Large intestine (tissue), 3 donors: ENCODE measurements around the gene VPS8. TPM values are rescaled to one million over a fixed set of nuclear protein-coding genes. Genes with fewer than 3 reads are reported as not detected.

Experiments
- DNase-seq, 2 donors: peaks; one replicate each; pipeline versions ENCODE4 v3.0.0 to v3.0.0-alpha.2; 2013
- H3K27ac ChIP-seq: one replicate; pipeline ENCODE4 v1.5.1; 2013; ENCODE audit warnings: low read length
- H3K27me3 ChIP-seq: 2 replicates; pipeline ENCODE4 v1.6.1; 2013; ENCODE audit warnings: low read length; ENCODE audit not compliant: control insufficient read depth, insufficient read depth
- H3K36me3 ChIP-seq: 2 replicates; pipeline ENCODE4 v1.6.1; 2013; ENCODE audit warnings: low read length; ENCODE audit not compliant: control insufficient read depth, insufficient read depth
- H3K4me1 ChIP-seq: one replicate; pipeline ENCODE4 v1.6.1; 2013; ENCODE audit warnings: low read length; ENCODE audit not compliant: control insufficient read depth, insufficient read depth
- H3K4me3 ChIP-seq: one replicate; pipeline ENCODE4 v1.5.1; 2013; ENCODE audit warnings: low read length
- H3K9me3 ChIP-seq: one replicate; pipeline ENCODE4 v1.6.1; 2013; ENCODE audit warnings: mild to moderate bottlenecking, low read depth, low read length, moderate library complexity; ENCODE audit not compliant: control insufficient read depth
- WGBS: methylation state at CpG from one replicate; pipeline ENCODE4 v1.1.5; 2013; ENCODE audit warnings: low lambda C conversion rate; ENCODE audit not compliant: insufficient coverage; 5-methylcytosine and 5-hydroxymethylcytosine counted together
- polyA plus RNA-seq: library from polyadenylated mRNA; unstranded; fragments of 120-200 nt; gene quantifications from one replicate; pipeline ENCODE4 v1.2.1, GENCODE V29; 2013

VPS8 gene
- polyA plus RNA-seq, 1 donor, result 36.2 TPM

- H3K27me3 ChIP-seq, result no peaks in the 10 kb centered on the region
- H3K4me1 ChIP-seq, result peaks cover 9% of the 10 kb centered on the region
- no peak overlapping the region for H3K4me3 ChIP-seq
- H3K27ac ChIP-seq, result no peak overlapping the region
- no peaks in the 10 kb centered on the region for H3K36me3 ChIP-seq
- H3K9me3 ChIP-seq, result no peaks in the 10 kb centered on the region
- no peak for DNase-seq
- WGBS, result 74% methylated on average over 6 of the region's 13 CpGs
Observed at GRCh38 chr3:184784731-184785500, 27.1 kb upstream of the VPS8 start.

- no peak for DNase-seq
- no peaks in the 10 kb centered on the region for H3K27me3 ChIP-seq
- no CpG with 5 or more reads among the region's 12 CpGs for WGBS
- no peaks in the 10 kb centered on the region for H3K9me3 ChIP-seq
- H3K27ac ChIP-seq, result peak overlapping the region; percentile 61
- no peaks in the 10 kb centered on the region for H3K36me3 ChIP-seq
- H3K4me3 ChIP-seq, result no peak overlapping the region
- peaks cover 9% of the 10 kb centered on the region for H3K4me1 ChIP-seq
Observed at GRCh38 chr3:184785890-184786279, 26.1 kb upstream of the VPS8 start.

GRCh38 chr3:184786280-184786941 lies 25.6 kb upstream of the VPS8 start:
- no peaks in the 10 kb centered on the region for H3K27me3 ChIP-seq
- H3K9me3 ChIP-seq, result no peaks in the 10 kb centered on the region
- peak; percentile 33 to 34 for DNase-seq
- no CpG with 5 or more reads among the region's 10 CpGs for WGBS
- peak overlapping the region; percentile 61 for H3K27ac ChIP-seq
- H3K4me1 ChIP-seq, result peaks cover 12% of the 10 kb centered on the region
- no peak overlapping the region for H3K4me3 ChIP-seq
- H3K36me3 ChIP-seq, result no peaks in the 10 kb centered on the region

- Histone ChIP-seq H3K9me3 (no peaks in the 10 kb centered on the region), H3K4me3 (no peak overlapping the region), H3K4me1 (peaks cover 12% of the 10 kb centered on the region), H3K27me3 (no peaks in the 10 kb centered on the region), H3K27ac (no peak overlapping the region), H3K36me3 (no peaks in the 10 kb centered on the region)
- no peak for DNase-seq
- WGBS, result 60% methylated on average over 1 of the region's 4 CpGs
Observed at GRCh38 chr3:184788751-184789150, 23.2 kb upstream of the VPS8 start.

GRCh38 chr3:184789314-184789998 lies 22.5 kb upstream of the VPS8 start:
- H3K4me3 ChIP-seq, result no peak overlapping the region
- 92% methylated on average over 2 of the region's 5 CpGs for WGBS

GRCh38 chr3:184791171-184791570 lies 20.8 kb upstream of the VPS8 start:
- peaks cover 9% of the 10 kb centered on the region for H3K4me1 ChIP-seq
- no peak overlapping the region for H3K27ac ChIP-seq
- WGBS, result no CpG with 5 or more reads among the region's 3 CpGs
- no peaks in the 10 kb centered on the region for H3K27me3 ChIP-seq
- H3K9me3 ChIP-seq, result no peaks in the 10 kb centered on the region
- no peak overlapping the region for H3K4me3 ChIP-seq
- DNase-seq, result peak in 1 of 2 donors; percentile 50
- H3K36me3 ChIP-seq, result no peaks in the 10 kb centered on the region

More at GRCh38 chr3:184789314-184789998, 22.5 kb upstream of the VPS8 start:
- Histone ChIP-seq H3K9me3 (no peaks in the 10 kb centered on the region), H3K4me1 (peaks cover 12% of the 10 kb centered on the region), H3K36me3 (no peaks in the 10 kb centered on the region), H3K27me3 (no peaks in the 10 kb centered on the region), H3K27ac (no peak overlapping the region)
- DNase-seq, result no peak

- Histone ChIP-seq H3K27me3 (no peaks in the 10 kb centered on the region), H3K9me3 (no peaks in the 10 kb centered on the region), H3K4me3 (no peak overlapping the region), H3K27ac (no peak overlapping the region), H3K36me3 (no peaks in the 10 kb centered on the region), H3K4me1 (peaks cover 15% of the 10 kb centered on the region)
- WGBS, result no CpG with 5 or more reads among the region's 4 CpGs
- DNase-seq, result no peak
Observed at GRCh38 chr3:184795522-184796190, 16.3 kb upstream of the VPS8 start.

GRCh38 chr3:184796551-184796950 lies 15.4 kb upstream of the VPS8 start:
- peaks cover 21% of the 10 kb centered on the region for H3K4me1 ChIP-seq
- no CpG with 5 or more reads among the region's 8 CpGs for WGBS

GRCh38 chr3:184796954-184797353 lies 15.0 kb upstream of the VPS8 start:
- no peaks in the 10 kb centered on the region for H3K36me3 ChIP-seq
- H3K9me3 ChIP-seq, result no peaks in the 10 kb centered on the region
- DNase-seq, result no peak
- peaks cover 22% of the 10 kb centered on the region for H3K4me1 ChIP-seq
- no peaks in the 10 kb centered on the region for H3K27me3 ChIP-seq
- WGBS, result no CpG with 5 or more reads among the region's 3 CpGs
- H3K4me3 ChIP-seq, result no peak overlapping the region
- H3K27ac ChIP-seq, result no peak overlapping the region

More at GRCh38 chr3:184796551-184796950, 15.4 kb upstream of the VPS8 start:
- H3K27ac ChIP-seq, result no peak overlapping the region
- no peaks in the 10 kb centered on the region for H3K36me3 ChIP-seq
- H3K27me3 ChIP-seq, result no peaks in the 10 kb centered on the region
- no peak overlapping the region for H3K4me3 ChIP-seq
- H3K9me3 ChIP-seq, result no peaks in the 10 kb centered on the region
- DNase-seq, result no peak

- Histone ChIP-seq H3K4me3 (no peak overlapping the region), H3K36me3 (no peaks in the 10 kb centered on the region), H3K4me1 (peaks cover 22% of the 10 kb centered on the region), H3K27me3 (no peaks in the 10 kb centered on the region), H3K9me3 (no peaks in the 10 kb centered on the region), H3K27ac (no peak overlapping the region)
- WGBS, result no CpG with 5 or more reads among the region's 3 CpGs
- DNase-seq, result no peak
Observed at GRCh38 chr3:184798120-184798519, 13.8 kb upstream of the VPS8 start.
